PC-9 (cell line): ENCODE data around the gene S100A8. TPM values are rescaled to one million over a fixed set of nuclear protein-coding genes. Genes with fewer than 3 reads are reported as not detected.

ENCODE experiments used
- BruUV-seq: library from RNA; stranded (reverse); fragments of 400-500 nt; replicated peaks from 2 replicates; lab custom pipeline; 2021; lab: Mats Ljungman, UMichigan
- CTCF ChIA-PET: fragments of 300-600 bp; sonication (Branson Sonifier 250); formaldehyde crosslinking; loops from one replicate; lab custom pipeline; 2022; ENCODE audit warnings: antibody characterized with exemption; lab: Charles Lee
- POLR2A ChIA-PET: fragments of 300-600 bp; sonication (Branson Sonifier 250); formaldehyde crosslinking; loops from one replicate; lab custom pipeline; 2022; ENCODE audit warnings: antibody characterized with exemption; ENCODE audit not compliant: unreplicated experiment; lab: Charles Lee
- DNase-seq, 2 experiments: peaks; one replicate each; pipeline versions ENCODE4 v3.0.0 to v3.0.0-alpha.2; 2015 to 2022; ENCODE audit warnings: mixed read lengths in 1 of 2
- H2AFZ ChIP-seq: fragments of 200-600 bp; sonication (generic); 2 replicates; pipeline ENCODE4 v1.8.1; 2017; ENCODE audit warnings: antibody characterized with exemption
- H3F3A ChIP-seq: fragments of 200-600 bp; sonication (generic); 2 replicates; pipeline ENCODE4 v1.8.1; 2017; ENCODE audit warnings: antibody characterized with exemption, mild to moderate bottlenecking, low read depth; ENCODE audit not compliant: insufficient read depth
- H3K27ac ChIP-seq: fragments of 200-600 bp; sonication (generic); 2 replicates; pipeline ENCODE4 v1.6.1; 2016; ENCODE audit warnings: mixed run types
- H3K27me3 ChIP-seq: fragments of 200-600 bp; sonication (generic); 2 replicates; pipeline ENCODE4 v1.6.1; 2016; ENCODE audit warnings: low read depth, mixed run types; ENCODE audit not compliant: insufficient read depth
- H3K36me3 ChIP-seq: fragments of 200-600 bp; sonication (generic); 2 replicates; pipeline ENCODE4 v1.6.1; 2016; ENCODE audit warnings: low read depth, mixed run types
- H3K4me1 ChIP-seq: fragments of 200-600 bp; sonication (generic); replicated peaks from 2 replicates; pipeline ENCODE4 v1.6.1; 2016; ENCODE audit warnings: mixed run types; ENCODE audit not compliant: insufficient read depth
- H3K4me2 ChIP-seq: fragments of 200-600 bp; sonication (generic); 2 replicates; pipeline ENCODE4 v1.6.1; 2017; ENCODE audit warnings: mixed run types
- H3K4me3 ChIP-seq: fragments of 200-600 bp; sonication (generic); 2 replicates; pipeline ENCODE4 v1.6.1; 2016; ENCODE audit warnings: mixed run types
- H3K79me2 ChIP-seq: fragments of 200-600 bp; sonication (generic); 2 replicates; pipeline ENCODE4 v1.6.1; 2017; ENCODE audit warnings: low read depth, mixed run types
- H3K9me2 ChIP-seq: fragments of 200-600 bp; sonication (generic); 2 replicates; pipeline ENCODE4 v1.8.1; 2017; ENCODE audit warnings: mild to moderate bottlenecking; ENCODE audit not compliant: insufficient read depth
- H3K9me3 ChIP-seq: fragments of 200-600 bp; sonication (generic); 2 replicates; pipeline ENCODE4 v1.8.1; 2016; ENCODE audit warnings: low read depth; ENCODE audit not compliant: insufficient read depth
- H4K20me1 ChIP-seq: fragments of 200-600 bp; sonication (generic); 2 replicates; pipeline ENCODE4 v1.8.1; 2017; ENCODE audit not compliant: insufficient read depth
- CTCF ChIP-seq: fragments of 200-600 bp; sonication (generic); conservative IDR thresholded peaks from 2 replicates; pipeline ENCODE4 v1.6.1; 2017; ENCODE audit warnings: mixed run types, antibody characterized with exemption, mild to moderate bottlenecking, moderate library complexity
- EZH2 ChIP-seq: fragments of 200-600 bp; sonication (generic); IDR thresholded peaks from 2 replicates; pipeline ENCODE4 v1.8.0; 2017; ENCODE audit warnings: antibody characterized with exemption, low read depth
- intact Hi-C: fragments of 100-400 bp; cut with micrococcal nuclease; formaldehyde crosslinking; loops from one replicate; pipeline ENCODE4 v1.10.0; 2022; ENCODE audit not compliant: unreplicated experiment
- total RNA-seq: library from RNA; stranded (reverse); gene quantifications from 2 replicates; pipeline ENCODE4 v1.2.3, GENCODE V29; 2021

Gene S100A8
- total RNA-seq, 1 experiment from 2014 or later, result not detected

GRCh38 chr1:153437236-153437635 lies 46.4 kb upstream of the S100A8 start:
- DNase-seq, result no peak
- intact Hi-C loops, result no loop called here
- ChIA-PET CTCF (no interaction called here), POLR2A (no interaction called here)
- no peaks in the 10 kb centered on the region for H3K9me3 ChIP-seq
- no peak overlapping the region for H2AFZ ChIP-seq
- TF ChIP-seq EZH2, result no peak
- no peak for TF ChIP-seq CTCF
- H3K79me2 ChIP-seq, result no peaks in the 10 kb centered on the region
- H3K4me1 ChIP-seq, result no peaks in the 10 kb centered on the region
- H3K9me2 ChIP-seq, result no peaks in the 10 kb centered on the region
- no peaks in the 10 kb centered on the region for H3K36me3 ChIP-seq
- no TSS peak for BruUV-seq
- peaks cover 3% of the 10 kb centered on the region; the same call in 1 of the 2 replicates for H3F3A ChIP-seq
- H3K27ac ChIP-seq, result no peak overlapping the region
- peaks cover 64% of the 10 kb centered on the region for H3K27me3 ChIP-seq
- no peaks in the 10 kb centered on the region for H4K20me1 ChIP-seq
- H3K4me2 ChIP-seq, result no peak overlapping the region
- H3K4me3 ChIP-seq, result no peak overlapping the region

DNA sequence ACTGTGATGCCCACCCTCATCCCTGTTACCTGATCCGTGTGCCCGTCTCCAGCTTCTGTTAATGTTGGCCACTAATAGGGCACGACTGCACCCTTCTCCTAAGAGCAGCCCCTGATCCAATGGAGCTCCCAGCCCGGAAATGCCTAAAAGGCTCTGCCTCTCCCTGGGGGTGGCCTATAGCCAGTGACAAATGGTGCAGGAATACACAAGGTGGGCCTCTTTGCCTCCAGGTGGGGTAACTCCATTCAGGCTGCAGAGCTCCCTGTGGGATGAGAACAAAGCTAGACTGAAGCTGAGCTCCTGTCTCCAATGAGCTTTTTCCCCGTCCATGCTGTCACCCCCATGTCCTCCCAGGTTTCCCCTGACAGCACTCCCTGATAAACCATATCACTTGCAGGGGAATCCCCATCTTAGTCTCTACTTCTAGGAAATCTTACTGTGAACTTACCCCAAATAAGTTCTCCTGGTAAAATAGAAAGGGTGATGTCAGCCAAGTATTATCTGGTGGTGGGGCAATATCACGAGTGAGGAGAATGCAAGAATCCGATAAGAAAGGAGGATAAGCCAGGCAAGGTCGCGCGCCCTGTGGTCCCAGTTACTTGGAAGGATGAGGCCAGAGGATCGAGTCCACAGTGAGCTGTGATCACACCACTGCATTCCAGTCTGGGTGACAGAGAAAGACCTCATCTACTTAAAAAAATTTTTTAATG lies 44.0 kb upstream of the S100A8 start:
- Histone ChIP-seq H3K9me3 (no peaks in the 10 kb centered on the region), H3K36me3 (no peaks in the 10 kb centered on the region), H3K79me2 (no peaks in the 10 kb centered on the region), H3K27ac (no peak overlapping the region), H3K9me2 (no peaks in the 10 kb centered on the region), H3K4me3 (no peak overlapping the region), H3K27me3 (peaks cover 60% of the 10 kb centered on the region), H4K20me1 (no peaks in the 10 kb centered on the region), H2AFZ (no peak overlapping the region), H3K4me2 (no peak overlapping the region), H3F3A (no peaks in the 10 kb centered on the region), H3K4me1 (no peaks in the 10 kb centered on the region)
- intact Hi-C loops, result no loop called here
- TF ChIP-seq EZH2, result no peak
- TF ChIP-seq CTCF, result no peak
- ChIA-PET CTCF (no interaction called here), POLR2A (no interaction called here)
- BruUV-seq, result no TSS peak
- DNase-seq, result no peak

GRCh38 chr1:153432874-153433681 lies 42.2 kb upstream of the S100A8 start:
- Histone ChIP-seq H3K4me3 (no peak overlapping the region), H3K9me3 (no peaks in the 10 kb centered on the region), H3K27ac (no peak overlapping the region), H4K20me1 (no peaks in the 10 kb centered on the region), H3K27me3 (peaks cover 66% of the 10 kb centered on the region), H3K4me2 (no peak overlapping the region), H3K79me2 (no peaks in the 10 kb centered on the region), H3K4me1 (no peaks in the 10 kb centered on the region), H3F3A (no peaks in the 10 kb centered on the region), H3K9me2 (no peaks in the 10 kb centered on the region), H2AFZ (no peak overlapping the region), H3K36me3 (no peaks in the 10 kb centered on the region)
- POLR2A ChIA-PET, result no interaction called here
- BruUV-seq, result no TSS peak
- CTCF ChIA-PET, result no interaction called here
- DNase-seq, result no peak
- TF ChIP-seq EZH2 (no peak), CTCF (no peak)
- intact Hi-C loops, result no loop called here
